ENCODE data around the gene SGK1.
A peak's percentile ranks its signal among the peaks of the same experiment; 100 is the strongest.
"Not testable (repeated sequence)": the region's sequence is repeated elsewhere in the genome, so short reads cannot be mapped to it uniquely, and the experiment has no call there.

The SGK1 gene

GRCh38 chr6:134249759-134250602, 67.9 kb downstream of the SGK1 start:
- DNase-seq = no peak

DNA sequence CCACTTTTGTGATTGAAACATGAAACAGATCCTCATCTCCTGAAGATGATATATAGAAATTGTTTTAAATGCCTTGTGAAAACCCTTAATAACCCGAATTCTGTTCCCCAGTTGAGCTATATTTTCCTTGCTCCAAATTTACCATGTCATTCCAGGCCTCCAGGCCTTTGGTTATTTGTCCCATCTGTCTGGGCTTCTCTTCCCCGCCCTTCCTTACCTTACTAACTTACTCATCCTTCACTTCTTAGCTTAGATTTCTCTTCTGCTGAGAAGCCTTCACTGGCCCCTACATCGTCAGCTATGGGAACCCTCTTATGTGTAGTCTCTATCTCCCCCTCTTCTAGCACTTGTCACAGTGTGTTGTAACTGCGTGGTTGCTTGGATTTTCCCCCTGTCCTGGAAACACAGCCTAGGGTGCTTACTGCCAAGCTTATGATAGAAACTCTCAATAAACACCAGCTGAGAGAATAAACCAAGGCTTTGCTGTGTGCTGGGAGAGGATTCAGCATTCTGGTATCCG, 68.6 kb downstream of the SGK1 start:
- DNase-seq = no peak

- DNase-seq = no peak
Measured at GRCh38 chr6:134247844-134248580, 69.9 kb downstream of the SGK1 start.

GRCh38 chr6:134247231-134247833, 70.6 kb downstream of the SGK1 start:
- peak; percentile 57 for DNase-seq

- DNase-seq = no peak
Measured at GRCh38 chr6:134245706-134246105, 72.2 kb downstream of the SGK1 start.

DNA sequence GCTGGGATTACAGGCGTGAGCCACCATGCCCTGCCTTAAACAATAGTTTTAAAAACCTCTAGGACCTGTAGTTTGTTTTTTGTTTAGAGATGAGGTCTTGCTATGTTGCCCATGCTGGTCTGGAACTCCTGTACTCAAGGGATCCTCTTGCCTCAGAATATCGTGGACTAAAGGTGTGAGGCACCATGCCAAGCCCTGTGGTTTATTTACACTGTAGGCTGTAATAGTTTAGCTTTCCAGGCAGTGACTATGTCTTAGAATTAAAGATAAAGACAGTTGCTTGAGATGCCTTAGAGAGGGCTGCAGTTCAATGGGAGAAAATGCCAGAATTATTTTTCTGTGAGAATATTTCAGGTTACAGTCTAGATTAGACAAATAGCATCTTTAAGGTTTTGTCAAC, 72.9 kb downstream of the SGK1 start:
- no peak for DNase-seq

- peak; percentile 84 for DNase-seq
Measured at GRCh38 chr6:134240665-134241431, 77.1 kb downstream of the SGK1 start.

- DNase-seq = no peak
Measured at GRCh38 chr6:134238960-134239795, 78.7 kb downstream of the SGK1 start.

GRCh38 chr6:134238006-134238405, 79.9 kb downstream of the SGK1 start:
- no peak for DNase-seq

- no peak for DNase-seq
Measured at GRCh38 chr6:134235937-134236751, 81.8 kb downstream of the SGK1 start.

GRCh38 chr6:134235334-134235733, 82.6 kb downstream of the SGK1 start:
- not testable (repeated sequence) for DNase-seq

- DNase-seq = no peak
Measured at GRCh38 chr6:134233180-134233955, 84.5 kb downstream of the SGK1 start.

DNA sequence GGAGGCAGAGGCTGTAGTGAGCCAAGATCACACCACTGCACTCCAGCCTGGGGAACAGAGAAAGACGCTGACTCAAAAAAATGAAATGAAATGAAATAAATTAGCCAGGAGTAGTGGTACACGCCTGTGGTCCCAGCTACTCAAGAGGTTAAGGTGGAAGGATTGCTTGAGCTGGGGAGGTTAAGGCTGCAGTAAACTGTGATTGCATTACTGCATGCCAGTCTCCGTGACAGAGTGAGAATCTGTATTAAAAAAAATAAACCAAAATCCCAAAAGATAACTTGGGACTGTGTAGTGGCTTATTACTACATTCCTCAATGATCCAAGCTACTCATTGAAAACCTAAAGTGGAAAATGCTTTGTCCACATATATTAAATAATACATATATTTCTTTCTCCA, 87.0 kb downstream of the SGK1 start:
- no peak for DNase-seq

GRCh38 chr6:134230087-134230700, 87.7 kb downstream of the SGK1 start:
- DNase-seq = no peak

- no peak for DNase-seq
Measured at GRCh38 chr6:134229520-134229919, 88.4 kb downstream of the SGK1 start.

DNA sequence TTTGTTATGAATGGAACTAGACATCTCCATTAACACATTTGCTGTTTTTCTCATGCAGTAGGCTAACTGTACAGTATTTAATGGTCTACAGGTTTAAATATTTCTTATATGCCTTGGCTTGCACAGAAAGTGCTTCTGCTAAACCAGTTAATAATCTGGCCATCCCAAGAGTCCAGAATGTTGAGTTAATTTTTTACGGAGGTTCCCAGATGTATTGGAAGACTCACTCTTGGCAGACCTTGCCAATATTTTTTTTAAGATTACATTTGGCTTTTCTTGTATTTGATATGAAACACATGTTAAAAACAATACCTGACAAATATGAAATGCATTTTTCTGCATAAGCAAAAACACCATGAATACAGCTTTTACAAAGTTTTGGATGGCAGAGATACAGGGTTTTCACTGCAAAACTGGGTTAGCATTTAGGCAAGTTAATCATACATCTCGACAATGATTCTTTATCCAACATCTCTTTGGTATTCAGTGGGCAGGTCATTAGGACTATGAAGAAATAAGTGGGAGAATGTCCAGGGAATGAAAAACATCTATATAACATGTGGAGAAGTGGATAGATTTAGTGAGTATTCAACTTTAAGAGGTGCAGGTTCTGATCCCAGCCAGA, 94.0 kb downstream of the SGK1 start:
- no peak for DNase-seq

- DNase-seq = no peak
Measured at GRCh38 chr6:134221250-134221649, 96.7 kb downstream of the SGK1 start.

- DNase-seq = no peak
Measured at GRCh38 chr6:134217798-134218140, 100.1 kb downstream of the SGK1 start.

GRCh38 chr6:134217105-134217797, 100.7 kb downstream of the SGK1 start:
- no peak for DNase-seq

Measured in activated CD8-positive, alpha-beta memory T cell treated with anti-CD3 and anti-CD28 coated beads, Interleukin-2, amount 50 U/mL, for 4 hours (primary cell).